CD4-positive, alpha-beta T cell treated with Interferon gamma for 1 hour (primary cell): Measurements from ENCODE around the gene CHPT1.

Experiments used
- DNase-seq: peaks from one replicate; pipeline ENCODE4 v3.0.0-alpha.2; 2020

Gene CHPT1

GRCh38 chr12:101768781-101769180, 71.3 kb downstream of the CHPT1 start:
- no peak for DNase-seq

DNA sequence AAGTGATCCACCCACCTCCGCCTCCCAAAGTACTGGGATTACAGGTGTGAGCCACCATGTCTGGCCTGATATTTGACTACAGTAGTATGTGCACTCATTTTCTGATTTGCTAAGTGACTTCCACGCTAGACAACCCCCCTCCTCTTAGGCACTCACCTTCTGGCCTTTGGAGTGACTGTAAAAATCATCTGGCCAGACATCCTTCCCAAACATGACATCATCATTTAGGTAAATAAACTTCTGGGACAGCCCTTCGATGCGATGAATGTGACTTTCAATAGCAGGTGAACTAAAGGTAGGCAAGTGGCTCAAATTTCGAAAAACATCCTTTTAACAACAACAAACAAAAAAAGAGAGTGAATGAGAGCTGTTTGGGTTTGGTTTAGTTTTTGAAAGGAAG, 72.4 kb downstream of the CHPT1 start:
- no peak for DNase-seq

- no peak for DNase-seq
Observed at GRCh38 chr12:101772012-101772775, 74.8 kb downstream of the CHPT1 start.

- DNase-seq: peak; percentile 61
Observed at GRCh38 chr12:101773650-101774162, 76.3 kb downstream of the CHPT1 start.

GRCh38 chr12:101775816-101776215, 78.4 kb downstream of the CHPT1 start:
- no peak for DNase-seq

- DNase-seq: no peak
Observed at GRCh38 chr12:101777485-101777884, 80.0 kb downstream of the CHPT1 start.

DNA sequence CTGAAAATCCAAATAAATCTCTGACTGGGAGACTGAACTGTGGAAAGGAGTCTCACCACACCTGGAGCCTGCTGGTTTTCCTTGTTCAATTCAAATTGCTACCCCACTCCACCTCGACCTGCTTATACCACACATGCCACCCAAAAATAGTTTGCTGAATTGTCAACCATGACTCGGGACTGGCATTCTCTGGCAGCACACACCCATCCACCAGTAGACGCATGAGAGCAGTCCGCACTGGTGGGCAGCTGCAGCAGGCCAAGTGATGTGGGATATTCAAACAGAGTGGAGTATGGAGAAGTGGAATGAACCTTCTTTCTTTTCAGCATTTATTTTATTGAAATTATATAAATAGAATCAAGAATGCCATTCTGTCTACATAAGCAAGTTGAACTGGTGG, 80.5 kb downstream of the CHPT1 start:
- DNase-seq: no peak
